Measurements from ENCODE around the gene MAX.
A peak's percentile ranks its signal among the peaks of the same experiment; 100 is the strongest.

Gene MAX

GRCh38 chr14:65044596-65044959, 57.7 kb downstream of the MAX start:
- Histone ChIP-seq H4K8ac (ENCODE audit: low read depth, low read length) (no peak overlapping the region), H4K12ac (ENCODE audit: low read depth, low read length) (no peak overlapping the region), H4K91ac (ENCODE audit: low read depth, low read length) (no peak overlapping the region), H3K79me1 (ENCODE audit: low read length) (no peaks in the 10 kb centered on the region), H2BK5ac (ENCODE audit: low read depth, low read length, poor library complexity) (no peak overlapping the region), H2BK12ac (ENCODE audit: low read length) (no peak overlapping the region), H3K27ac (ENCODE audit: low read depth, low read length) (no peak overlapping the region), H3K4me1 (ENCODE audit: control insufficient read depth in 1 of 2, insufficient read depth in 2 of 2, low read length in 2 of 2) (no peaks in the 10 kb centered on the region), H3K18ac (ENCODE audit: low read length) (no peak overlapping the region), H3K9me3 (ENCODE audit: insufficient read depth, low read depth, low read length) (no peaks in the 10 kb centered on the region), H3K14ac (ENCODE audit: low read length) (no peak overlapping the region), H3K23ac (ENCODE audit: low read length) (no peak overlapping the region), H3K4me2 (ENCODE audit: low read length) (no peak overlapping the region), H2AK5ac (ENCODE audit: low read length) (no peak overlapping the region), H3K79me2 (ENCODE audit: control insufficient read depth, insufficient read depth, low read length, poor library complexity) (no peaks in the 10 kb centered on the region), H3K36me3 (ENCODE audit: control insufficient read depth in 1 of 2, insufficient read depth in 2 of 2, low read length in 2 of 2) (peaks cover 11 to 18% of the 10 kb centered on the region in 2 experiments), H3K27me3 (ENCODE audit: insufficient read depth, low read length) (no peaks in the 10 kb centered on the region), H2AFZ (ENCODE audit: insufficient read depth, low read length, poor library complexity) (no peak overlapping the region), H3K4me3 (ENCODE audit: low read depth, low read length) (no peak overlapping the region), H3K9ac (ENCODE audit: low read length) (no peak overlapping the region), H3K4ac (ENCODE audit: low read depth, low read length) (no peak overlapping the region), H2BK120ac (ENCODE audit: insufficient read depth, low read length, poor library complexity) (no peak overlapping the region)
- DNase-seq: peak in 1 of 2 donors; percentile 6
- WGBS (ENCODE audit: extremely low coverage, insufficient coverage, insufficient read length): no CpG with 5 or more reads among the region's 9 CpGs

GRCh38 chr14:65043893-65044595, 58.3 kb downstream of the MAX start:
- WGBS (ENCODE audit: extremely low coverage, insufficient coverage, insufficient read length): no CpG with 5 or more reads among the region's 12 CpGs
- H3K27me3 ChIP-seq (ENCODE audit: insufficient read depth, low read length): no peaks in the 10 kb centered on the region
- peaks cover 11 to 18% of the 10 kb centered on the region in 2 experiments for H3K36me3 ChIP-seq (ENCODE audit: control insufficient read depth in 1 of 2, insufficient read depth in 2 of 2, low read length in 2 of 2)
- no peaks in the 10 kb centered on the region for H3K79me2 ChIP-seq (ENCODE audit: control insufficient read depth, insufficient read depth, low read length, poor library complexity)
- H2AFZ ChIP-seq (ENCODE audit: insufficient read depth, low read length, poor library complexity): no peak overlapping the region
- no peak overlapping the region for H3K23ac ChIP-seq (ENCODE audit: low read length)
- H3K4me2 ChIP-seq (ENCODE audit: low read length): no peak overlapping the region
- no peak overlapping the region for H4K12ac ChIP-seq (ENCODE audit: low read depth, low read length)
- no peak overlapping the region for H2BK5ac ChIP-seq (ENCODE audit: low read depth, low read length, poor library complexity)
- H3K18ac ChIP-seq (ENCODE audit: low read length): no peak overlapping the region
- H4K8ac ChIP-seq (ENCODE audit: low read depth, low read length): no peak overlapping the region
- no peak overlapping the region for H3K14ac ChIP-seq (ENCODE audit: low read length)
- no peaks in the 10 kb centered on the region for H3K4me1 ChIP-seq (ENCODE audit: control insufficient read depth in 1 of 2, insufficient read depth in 2 of 2, low read length in 2 of 2)
- no peaks in the 10 kb centered on the region for H3K79me1 ChIP-seq (ENCODE audit: low read length)
- no peak overlapping the region for H3K27ac ChIP-seq (ENCODE audit: low read depth, low read length)
- no peak overlapping the region for H3K9ac ChIP-seq (ENCODE audit: low read length)
- no peak overlapping the region for H2AK5ac ChIP-seq (ENCODE audit: low read length)
- H3K4me3 ChIP-seq (ENCODE audit: low read depth, low read length): no peak overlapping the region
- no peaks in the 10 kb centered on the region for H3K9me3 ChIP-seq (ENCODE audit: insufficient read depth, low read depth, low read length)
- H4K91ac ChIP-seq (ENCODE audit: low read depth, low read length): no peak overlapping the region
- H2BK12ac ChIP-seq (ENCODE audit: low read length): no peak overlapping the region
- H2BK120ac ChIP-seq (ENCODE audit: insufficient read depth, low read length, poor library complexity): no peak overlapping the region
- no peak overlapping the region for H3K4ac ChIP-seq (ENCODE audit: low read depth, low read length)
- no peak for DNase-seq

GRCh38 chr14:65042731-65043372, 59.5 kb downstream of the MAX start:
- Histone ChIP-seq H3K14ac (ENCODE audit: low read length) (no peak overlapping the region), H4K12ac (ENCODE audit: low read depth, low read length) (no peak overlapping the region), H3K9ac (ENCODE audit: low read length) (no peak overlapping the region), H2BK5ac (ENCODE audit: low read depth, low read length, poor library complexity) (no peak overlapping the region), H4K8ac (ENCODE audit: low read depth, low read length) (no peak overlapping the region), H3K79me1 (ENCODE audit: low read length) (no peaks in the 10 kb centered on the region), H3K4me1 (ENCODE audit: control insufficient read depth in 1 of 2, insufficient read depth in 2 of 2, low read length in 2 of 2) (no peaks in the 10 kb centered on the region), H3K27ac (ENCODE audit: low read depth, low read length) (no peak overlapping the region), H4K91ac (ENCODE audit: low read depth, low read length) (no peak overlapping the region), H3K27me3 (ENCODE audit: insufficient read depth, low read length) (no peaks in the 10 kb centered on the region), H3K9me3 (ENCODE audit: insufficient read depth, low read depth, low read length) (no peaks in the 10 kb centered on the region), H2AK5ac (ENCODE audit: low read length) (no peak overlapping the region), H3K18ac (ENCODE audit: low read length) (no peak overlapping the region), H3K4me3 (ENCODE audit: low read depth, low read length) (no peak overlapping the region), H3K79me2 (ENCODE audit: control insufficient read depth, insufficient read depth, low read length, poor library complexity) (no peaks in the 10 kb centered on the region), H3K4me2 (ENCODE audit: low read length) (no peak overlapping the region), H3K4ac (ENCODE audit: low read depth, low read length) (no peak overlapping the region), H3K36me3 (ENCODE audit: control insufficient read depth in 1 of 2, insufficient read depth in 2 of 2, low read length in 2 of 2) (peaks cover 11 to 18% of the 10 kb centered on the region in 2 experiments), H3K23ac (ENCODE audit: low read length) (no peak overlapping the region), H2AFZ (ENCODE audit: insufficient read depth, low read length, poor library complexity) (no peak overlapping the region), H2BK120ac (ENCODE audit: insufficient read depth, low read length, poor library complexity) (no peak overlapping the region), H2BK12ac (ENCODE audit: low read length) (no peak overlapping the region)
- DNase-seq: peak in 1 of 2 donors; percentile 4
- WGBS (ENCODE audit: extremely low coverage, insufficient coverage, insufficient read length): no CpG with 5 or more reads among the region's 8 CpGs

- H3K9me3 ChIP-seq (ENCODE audit: insufficient read depth, low read depth, low read length): no peaks in the 10 kb centered on the region
- no peak overlapping the region for H3K23ac ChIP-seq (ENCODE audit: low read length)
- H3K14ac ChIP-seq (ENCODE audit: low read length): no peak overlapping the region
- WGBS (ENCODE audit: extremely low coverage, insufficient coverage, insufficient read length): no CpG with 5 or more reads among the region's 3 CpGs
- no peak overlapping the region for H3K4me3 ChIP-seq (ENCODE audit: low read depth, low read length)
- H3K79me2 ChIP-seq (ENCODE audit: control insufficient read depth, insufficient read depth, low read length, poor library complexity): no peaks in the 10 kb centered on the region
- no peak overlapping the region for H3K27ac ChIP-seq (ENCODE audit: low read depth, low read length)
- no peak overlapping the region for H4K12ac ChIP-seq (ENCODE audit: low read depth, low read length)
- H2BK120ac ChIP-seq (ENCODE audit: insufficient read depth, low read length, poor library complexity): no peak overlapping the region
- H3K9ac ChIP-seq (ENCODE audit: low read length): no peak overlapping the region
- peaks cover 11 to 18% of the 10 kb centered on the region in 2 experiments for H3K36me3 ChIP-seq (ENCODE audit: control insufficient read depth in 1 of 2, insufficient read depth in 2 of 2, low read length in 2 of 2)
- no peaks in the 10 kb centered on the region for H3K4me1 ChIP-seq (ENCODE audit: control insufficient read depth in 1 of 2, insufficient read depth in 2 of 2, low read length in 2 of 2)
- H3K27me3 ChIP-seq (ENCODE audit: insufficient read depth, low read length): no peaks in the 10 kb centered on the region
- no peak overlapping the region for H4K8ac ChIP-seq (ENCODE audit: low read depth, low read length)
- no peak overlapping the region for H2BK12ac ChIP-seq (ENCODE audit: low read length)
- no peak overlapping the region for H2BK5ac ChIP-seq (ENCODE audit: low read depth, low read length, poor library complexity)
- H2AK5ac ChIP-seq (ENCODE audit: low read length): no peak overlapping the region
- no peak overlapping the region for H4K91ac ChIP-seq (ENCODE audit: low read depth, low read length)
- no peak for DNase-seq
- no peaks in the 10 kb centered on the region for H3K79me1 ChIP-seq (ENCODE audit: low read length)
- no peak overlapping the region for H3K4me2 ChIP-seq (ENCODE audit: low read length)
- no peak overlapping the region for H3K18ac ChIP-seq (ENCODE audit: low read length)
- no peak overlapping the region for H3K4ac ChIP-seq (ENCODE audit: low read depth, low read length)
- H2AFZ ChIP-seq (ENCODE audit: insufficient read depth, low read length, poor library complexity): no peak overlapping the region
Measured at GRCh38 chr14:65042296-65042695, 60.0 kb downstream of the MAX start.

Data from trophoblast cell (in vitro differentiated cells and primary cell).